GM12864 (cell line): ENCODE measurements around the gene FBXL16.

Experiments used
- DNase-seq: peaks from one replicate; pipeline ENCODE4 v3.0.0-alpha.2; 2011; ENCODE audit warnings: low read depth
- H3K4me3 ChIP-seq: 2 replicates; pipeline ENCODE4 v1.5.1; 2011; ENCODE audit warnings: mild to moderate bottlenecking, low read depth, low read length, control low read depth
- TF ChIP-seq, protein P1 (sequence below): IDR thresholded peaks from 2 replicates; pipeline ENCODE4 v1.5.1; 2011; ENCODE audit warnings: low read depth, mild to moderate bottlenecking, moderate library complexity, low read length, control low read depth, inconsistent platforms; ENCODE audit errors: missing control alignments

Gene FBXL16

DNA sequence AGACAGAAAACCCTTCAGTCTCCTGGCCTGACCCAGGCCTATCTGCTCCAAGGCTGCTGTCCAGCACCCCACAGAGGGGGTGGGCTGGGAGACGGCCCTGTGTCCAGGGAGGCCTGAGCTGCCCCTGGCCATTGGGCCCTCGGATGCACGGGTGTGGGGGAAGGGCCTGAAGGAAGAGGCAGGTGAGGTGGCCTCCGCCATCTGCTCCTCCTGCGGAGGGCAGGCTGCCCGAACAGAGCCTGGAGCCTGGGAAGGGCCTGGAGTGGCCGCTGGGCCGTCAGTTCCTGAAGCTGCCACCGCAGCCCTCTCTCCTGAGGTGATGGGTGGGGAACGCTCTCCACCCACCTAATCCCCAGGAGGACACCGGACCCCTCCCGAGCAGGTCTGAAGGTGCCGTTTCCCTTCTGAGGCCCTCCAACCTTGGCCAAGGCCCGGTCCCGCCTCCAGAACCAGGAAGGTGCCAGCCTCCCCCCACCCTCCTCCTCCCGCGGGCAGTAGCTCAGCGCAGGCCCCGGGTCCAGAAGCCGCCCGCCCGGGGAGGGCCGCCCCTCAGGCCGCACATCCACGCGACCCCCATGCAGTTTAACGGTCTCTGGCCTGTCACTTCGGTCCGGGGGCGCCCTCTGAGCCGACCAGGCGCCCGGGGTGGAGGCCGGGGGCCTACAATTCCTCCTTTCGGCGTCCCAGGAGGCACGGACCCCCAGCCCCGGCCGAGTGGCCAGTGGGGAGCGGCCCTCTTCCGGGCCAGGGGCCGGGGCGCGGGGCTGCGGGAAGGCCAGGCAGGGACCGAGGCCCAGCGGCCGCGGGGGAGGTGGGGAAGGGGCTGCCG lies 835 bp downstream of the FBXL16 start:
- DNase-seq, result no peak
- H3K4me3 ChIP-seq, result no peak overlapping the region
- TF ChIP-seq, protein P1, sequence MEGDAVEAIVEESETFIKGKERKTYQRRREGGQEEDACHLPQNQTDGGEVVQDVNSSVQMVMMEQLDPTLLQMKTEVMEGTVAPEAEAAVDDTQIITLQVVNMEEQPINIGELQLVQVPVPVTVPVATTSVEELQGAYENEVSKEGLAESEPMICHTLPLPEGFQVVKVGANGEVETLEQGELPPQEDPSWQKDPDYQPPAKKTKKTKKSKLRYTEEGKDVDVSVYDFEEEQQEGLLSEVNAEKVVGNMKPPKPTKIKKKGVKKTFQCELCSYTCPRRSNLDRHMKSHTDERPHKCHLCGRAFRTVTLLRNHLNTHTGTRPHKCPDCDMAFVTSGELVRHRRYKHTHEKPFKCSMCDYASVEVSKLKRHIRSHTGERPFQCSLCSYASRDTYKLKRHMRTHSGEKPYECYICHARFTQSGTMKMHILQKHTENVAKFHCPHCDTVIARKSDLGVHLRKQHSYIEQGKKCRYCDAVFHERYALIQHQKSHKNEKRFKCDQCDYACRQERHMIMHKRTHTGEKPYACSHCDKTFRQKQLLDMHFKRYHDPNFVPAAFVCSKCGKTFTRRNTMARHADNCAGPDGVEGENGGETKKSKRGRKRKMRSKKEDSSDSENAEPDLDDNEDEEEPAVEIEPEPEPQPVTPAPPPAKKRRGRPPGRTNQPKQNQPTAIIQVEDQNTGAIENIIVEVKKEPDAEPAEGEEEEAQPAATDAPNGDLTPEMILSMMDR, result no peak

DNA sequence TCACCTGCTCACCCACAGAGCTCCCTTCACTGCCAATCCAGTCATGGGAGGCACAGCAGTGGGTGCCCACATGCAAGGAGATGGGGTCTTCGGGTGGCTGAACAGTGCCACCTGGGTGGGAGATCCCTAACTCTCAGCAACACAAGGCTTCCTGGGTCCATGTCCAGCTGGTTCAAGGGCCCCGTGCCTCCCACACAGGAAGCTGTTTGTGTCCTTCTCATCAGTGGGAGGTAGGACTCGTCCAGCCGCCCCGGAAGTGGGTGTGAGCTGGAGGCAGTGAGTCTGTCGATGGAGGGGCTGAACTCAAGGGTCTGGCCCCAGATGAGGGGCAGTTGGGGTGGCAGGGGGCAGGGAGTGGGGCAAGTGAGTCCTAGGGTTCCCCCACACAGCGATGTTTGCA lies 1.6 kb downstream of the FBXL16 start:
- H3K4me3 ChIP-seq, result no peak overlapping the region
- TF ChIP-seq, protein P1, result no peak
- no peak for DNase-seq

DNA sequence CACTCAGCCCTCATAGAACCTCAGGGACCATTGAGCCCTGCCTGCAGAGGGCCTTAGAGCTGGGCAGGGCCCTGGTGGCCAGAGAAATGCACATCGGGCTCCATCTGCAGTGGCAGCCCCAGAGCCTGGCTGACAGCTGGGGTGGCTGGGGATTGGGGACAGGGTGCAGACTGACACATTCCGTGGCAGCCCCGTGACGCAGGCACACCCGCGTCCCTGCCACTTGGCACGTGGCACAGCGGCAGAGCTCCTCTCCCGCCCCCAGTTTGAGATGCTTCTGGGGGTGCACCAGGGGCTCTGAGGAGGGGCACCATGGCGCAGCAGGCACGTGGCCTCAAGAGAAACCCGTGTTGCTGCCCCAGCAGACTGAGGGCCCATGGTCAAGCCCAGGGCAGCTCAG lies 2.2 kb downstream of the FBXL16 start:
- H3K4me3 ChIP-seq, result no peak overlapping the region
- TF ChIP-seq, protein P1, result no peak
- DNase-seq, result no peak

DNA sequence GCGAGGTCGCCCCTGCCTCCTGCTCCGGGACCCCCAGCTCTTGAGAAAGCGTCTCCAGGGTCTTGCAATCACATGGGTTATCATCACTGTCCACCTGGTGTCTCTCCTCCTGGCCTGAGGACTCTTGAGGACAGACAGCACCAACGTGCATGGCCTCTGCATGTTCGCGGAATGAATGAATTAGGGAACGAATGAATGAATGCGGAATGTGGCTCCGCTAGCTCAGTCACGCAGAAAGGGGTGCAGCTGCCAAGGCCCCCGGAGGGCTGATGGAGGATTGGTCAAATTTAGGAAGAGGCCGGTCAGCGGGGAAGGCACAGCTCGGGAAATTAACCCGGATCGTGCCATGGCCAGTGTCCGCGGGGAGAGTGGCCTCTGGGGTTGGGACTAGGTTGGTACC lies 3.3 kb downstream of the FBXL16 start:
- TF ChIP-seq, protein P1, result no peak
- no peak for DNase-seq
- no peak overlapping the region for H3K4me3 ChIP-seq

DNA sequence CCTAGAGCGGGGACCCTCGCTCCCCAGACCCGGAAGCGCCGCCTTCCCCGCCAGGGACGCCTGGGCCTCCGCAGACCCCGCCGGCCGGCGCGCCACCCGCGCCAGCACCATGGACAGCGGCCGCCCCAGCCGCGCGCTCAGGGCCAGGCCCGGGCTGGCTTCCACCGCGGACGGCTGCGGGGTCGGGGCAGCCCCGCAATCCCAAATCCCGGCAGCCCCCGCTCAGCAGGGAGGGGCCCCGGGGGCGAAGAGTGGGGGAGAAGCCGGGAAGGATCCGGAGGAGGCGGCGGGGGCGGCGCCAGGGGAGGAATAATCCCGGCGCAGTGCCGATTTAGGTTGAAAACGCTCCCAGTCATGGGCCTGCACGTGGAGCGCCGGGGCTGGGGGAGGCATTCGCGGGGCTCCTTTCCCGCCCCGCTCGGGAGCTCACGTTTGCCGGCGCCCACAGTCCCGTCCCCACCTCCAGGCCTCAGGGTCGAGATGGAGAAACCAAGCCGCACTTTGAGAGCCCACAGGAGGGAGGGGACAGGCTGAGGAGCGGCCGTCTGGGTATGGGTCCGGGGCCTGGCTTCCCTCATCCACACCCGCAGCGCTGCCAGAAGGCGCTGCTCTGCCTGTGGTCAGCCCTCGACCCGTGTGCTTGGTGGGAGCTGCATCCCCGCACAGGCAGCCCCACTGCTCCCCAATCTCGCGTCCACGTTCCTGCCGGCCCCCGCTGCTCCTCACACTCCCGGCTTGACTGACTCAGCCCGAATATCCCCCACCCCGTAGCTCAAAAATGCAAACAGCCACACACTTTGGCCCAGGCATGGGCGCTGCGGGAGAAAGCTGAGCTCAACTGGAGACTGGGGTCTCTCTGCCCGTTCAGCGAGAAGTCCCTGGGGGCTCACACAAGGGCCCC lies 4.7 kb downstream of the FBXL16 start:
- no peak for DNase-seq
- no peak overlapping the region for H3K4me3 ChIP-seq
- TF ChIP-seq, protein P1, result no peak

DNA sequence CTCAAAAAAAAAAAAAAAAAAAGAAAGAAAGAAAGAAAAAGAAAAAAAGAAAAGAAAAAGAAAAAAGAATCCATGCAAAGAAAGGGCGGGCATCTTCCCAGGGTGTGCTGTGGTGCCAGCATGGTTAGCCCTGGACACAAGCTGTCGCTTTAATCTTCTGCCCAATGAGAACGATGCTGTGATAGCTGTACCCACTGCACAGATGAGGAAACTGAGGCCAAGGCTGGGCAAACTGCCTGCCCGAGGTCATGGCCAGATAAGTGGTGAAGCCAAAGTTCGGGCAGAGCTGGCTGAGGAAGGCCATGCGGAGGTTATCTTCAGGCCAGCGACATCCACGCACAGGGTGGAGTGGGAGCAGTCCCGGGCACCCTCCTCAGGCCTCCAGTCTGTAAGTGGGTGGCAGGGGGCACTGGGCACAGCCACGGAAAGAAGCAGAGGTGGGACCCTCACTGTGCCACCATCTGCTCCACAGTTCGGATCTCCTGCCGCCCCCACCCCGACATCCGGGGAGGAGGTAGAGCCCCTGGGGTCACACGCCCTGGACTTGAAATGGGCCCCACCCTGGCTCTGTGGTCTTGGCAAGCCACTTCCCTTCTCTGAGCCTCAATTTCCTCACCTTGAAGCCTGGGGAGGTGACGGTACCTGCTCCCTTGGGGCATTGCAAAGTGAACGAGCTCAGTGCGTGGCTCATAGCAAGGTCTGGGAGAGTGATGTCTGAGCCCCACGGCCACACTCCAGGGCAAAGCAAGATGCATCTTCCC lies 6.5 kb downstream of the FBXL16 start:
- TF ChIP-seq, protein P1, result no peak

More for the DNA sequence above, 6.5 kb downstream of the FBXL16 start:
- DNase-seq, result no peak
- no peak overlapping the region for H3K4me3 ChIP-seq
